Kidney (tissue), 14 donors: Measurements from ENCODE around the gene HDDC3. TPM values are rescaled to one million over a fixed set of nuclear protein-coding genes. Genes with fewer than 3 reads are reported as not detected.

Experiments
- DNase-seq, 5 donors: peaks; one replicate each; pipeline ENCODE4 v3.0.0-alpha.2; 2013 to 2020
- FAIRE-seq: peaks from 2 replicates; lab custom pipeline; 2012; peaks lifted over from hg19 to GRCh38; lab: Jason Lieb, UNC
- H3K27ac ChIP-seq, 2 donors: one replicate each; pipeline ENCODE4 v1.7.0; 2013; ENCODE audit warnings: low read depth in 2 of 2, low read length in 2 of 2, inconsistent platforms in 1 of 2
- H3K27me3 ChIP-seq: one replicate; pipeline ENCODE4 v1.7.1; 2013; ENCODE audit warnings: low read length, inconsistent platforms; ENCODE audit not compliant: control insufficient read depth, insufficient read depth
- H3K36me3 ChIP-seq, 3 donors: one replicate each; pipeline versions ENCODE4 v1.7.0 to v1.7.1; 2013; ENCODE audit warnings: low read length in 3 of 3, control low read depth in 1 of 3, inconsistent platforms in 1 of 3; ENCODE audit not compliant: insufficient read depth in 3 of 3, control insufficient read depth in 2 of 3
- H3K4me1 ChIP-seq, 3 donors: one replicate each; pipeline versions ENCODE4 v1.7.0 to v1.7.1; 2013; ENCODE audit warnings: low read length in 3 of 3, inconsistent platforms in 1 of 3, low read depth in 1 of 3; ENCODE audit not compliant: control insufficient read depth in 2 of 3, insufficient read depth in 2 of 3
- H3K4me3 ChIP-seq, 3 donors: one replicate each; pipeline versions ENCODE4 v1.7.0 to v1.8.1; 2013; ENCODE audit warnings: low read length in 3 of 3, control low read depth in 1 of 3, inconsistent platforms in 1 of 3
- H3K9ac ChIP-seq, 3 donors: one replicate each; pipeline versions ENCODE4 v1.7.0 to v1.7.1; 2013; ENCODE audit warnings: low read length in 3 of 3, control low read depth in 1 of 3, inconsistent platforms in 1 of 3
- H3K9me3 ChIP-seq, 3 donors: one replicate each; pipeline versions ENCODE4 v1.7.0 to v1.7.1; 2013; ENCODE audit warnings: low read length in 3 of 3, control low read depth in 1 of 3, inconsistent platforms in 1 of 3; ENCODE audit not compliant: control insufficient read depth in 2 of 3, insufficient read depth in 1 of 3
- intact Hi-C: fragments of 100-400 bp; cut with DNase I; formaldehyde crosslinking; loops from one replicate; pipeline ENCODE4 v1.11.1; 2022
- polyA plus RNA-seq: library from polyadenylated mRNA; stranded (reverse); fragments of 350-450 nt; fragmentation: Illumina TruSeq; extraction: RNeasy Lipid Tissue Mini Kit (QIAGEN cat#74804); gene quantifications from one replicate; pipeline ENCODE4 v1.2.3, GENCODE V29; 2014; ENCODE audit warnings: low read depth, low replicate concordance; ENCODE audit not compliant: insufficient read depth
- total RNA-seq: library from RNA; stranded (reverse); fragmentation: NEBNext Ultra II Directional; extraction: Animal tissue kit (Norgen Biotek cat#: 25700); gene quantifications from one replicate; pipeline ENCODE4 v1.2.1, GENCODE V29; 2021
- TF ChIP-seq, protein P1 (sequence below): IDR thresholded peaks from 3 replicates; pipeline ENCODE4 v1.5.1; 2012; ENCODE audit warnings: mild to moderate bottlenecking, moderate library complexity, borderline replicate concordance; ENCODE audit not compliant: insufficient read depth; ENCODE audit errors: extremely low read depth
- donor health status: control.
- donor health status: control.
- donor health status: control.
- donor health status: control.
- donor health status: control.
- donor health status: DM: yes; HTN: yes; CAD: no.
- donor health status: Normal renal cell carcinoma (clear cell type).

Gene HDDC3
- total and polyA plus RNA-seq, 2 donors from 2014 or later = 15.5 to 47.3 TPM

DNA sequence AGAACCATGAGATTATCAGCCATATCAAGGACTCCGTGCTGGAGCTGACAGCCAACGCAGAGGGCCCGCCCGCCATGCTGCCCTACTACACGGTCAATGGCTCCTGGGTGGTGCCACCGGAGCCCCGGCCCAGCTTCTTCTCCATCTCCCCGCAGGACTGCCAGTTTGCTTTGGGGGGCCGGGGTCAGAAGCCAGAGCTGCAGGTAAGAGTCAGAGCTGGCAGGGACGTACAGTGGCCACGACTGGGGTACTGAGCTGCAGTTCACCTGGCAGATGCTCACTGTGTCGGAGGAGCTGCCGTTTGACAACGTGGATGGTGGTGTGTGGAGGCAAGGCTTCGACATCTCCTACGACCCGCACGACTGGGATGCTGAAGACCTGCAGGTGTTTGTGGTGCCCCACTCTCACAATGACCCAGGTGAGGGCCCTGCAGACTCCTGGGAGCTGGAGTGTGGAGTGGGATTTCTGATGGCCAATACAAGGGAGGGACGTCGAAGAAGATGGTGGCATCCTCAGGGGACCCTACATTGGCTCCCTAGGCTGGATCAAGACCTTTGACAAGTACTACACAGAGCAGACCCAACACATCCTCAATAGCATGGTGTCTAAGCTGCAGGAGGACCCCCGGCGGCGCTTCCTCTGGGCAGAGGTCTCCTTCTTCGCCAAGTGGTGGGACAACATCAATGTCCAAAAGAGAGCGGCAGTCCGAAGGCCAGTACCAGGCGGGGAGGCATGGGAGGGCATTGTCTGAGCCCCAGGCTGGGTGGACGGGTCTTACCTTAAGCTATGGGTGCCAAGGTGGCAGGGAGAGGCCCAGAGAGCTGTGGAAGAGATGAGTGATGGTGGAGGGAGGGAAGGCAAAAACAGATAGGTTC, 26.8 kb downstream of the HDDC3 start:
- Histone ChIP-seq H3K27me3 (no peaks in the 10 kb centered on the region), H3K27ac (no peak overlapping the region), H3K36me3 (peaks cover 0 to 42% (median 37%) of the 10 kb centered on the region in 3 donors), H3K9me3 (no peaks in the 10 kb centered on the region), H3K4me1 (peaks cover 0 to 13% (median 13%) of the 10 kb centered on the region in 3 donors), H3K9ac (no peak overlapping the region), H3K4me3 (no peak overlapping the region)
- DNase-seq (peak in 1 of 5 donors; percentile 67), FAIRE-seq (no peak)
- TF ChIP-seq, protein P1, sequence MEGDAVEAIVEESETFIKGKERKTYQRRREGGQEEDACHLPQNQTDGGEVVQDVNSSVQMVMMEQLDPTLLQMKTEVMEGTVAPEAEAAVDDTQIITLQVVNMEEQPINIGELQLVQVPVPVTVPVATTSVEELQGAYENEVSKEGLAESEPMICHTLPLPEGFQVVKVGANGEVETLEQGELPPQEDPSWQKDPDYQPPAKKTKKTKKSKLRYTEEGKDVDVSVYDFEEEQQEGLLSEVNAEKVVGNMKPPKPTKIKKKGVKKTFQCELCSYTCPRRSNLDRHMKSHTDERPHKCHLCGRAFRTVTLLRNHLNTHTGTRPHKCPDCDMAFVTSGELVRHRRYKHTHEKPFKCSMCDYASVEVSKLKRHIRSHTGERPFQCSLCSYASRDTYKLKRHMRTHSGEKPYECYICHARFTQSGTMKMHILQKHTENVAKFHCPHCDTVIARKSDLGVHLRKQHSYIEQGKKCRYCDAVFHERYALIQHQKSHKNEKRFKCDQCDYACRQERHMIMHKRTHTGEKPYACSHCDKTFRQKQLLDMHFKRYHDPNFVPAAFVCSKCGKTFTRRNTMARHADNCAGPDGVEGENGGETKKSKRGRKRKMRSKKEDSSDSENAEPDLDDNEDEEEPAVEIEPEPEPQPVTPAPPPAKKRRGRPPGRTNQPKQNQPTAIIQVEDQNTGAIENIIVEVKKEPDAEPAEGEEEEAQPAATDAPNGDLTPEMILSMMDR = no peak
- intact Hi-C loops = no loop called here

DNA sequence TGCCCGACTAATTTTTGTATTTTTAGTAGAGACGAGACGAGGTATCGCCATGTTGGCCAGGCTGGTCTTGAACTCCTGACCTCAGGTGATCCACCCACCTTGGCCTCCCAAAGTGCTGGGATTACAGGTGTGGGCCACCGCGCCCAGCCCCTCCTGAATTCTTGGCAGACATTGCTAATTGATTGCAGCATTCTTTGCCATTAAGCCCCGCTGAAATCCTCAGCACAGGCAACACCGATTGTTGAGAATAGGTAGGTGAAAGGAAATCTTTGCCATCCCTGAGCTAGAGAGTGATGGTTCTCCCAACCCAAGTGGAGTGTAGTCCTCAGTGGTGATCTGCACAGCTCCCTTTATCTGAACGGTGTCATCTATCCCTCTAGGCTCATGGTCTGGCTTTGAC, 27.6 kb downstream of the HDDC3 start:
- FAIRE-seq (no peak), DNase-seq (peak in 1 of 5 donors; percentile 12)
- Histone ChIP-seq H3K4me3 (no peak overlapping the region), H3K36me3 (peaks cover 0 to 35% (median 30%) of the 10 kb centered on the region in 3 donors), H3K27me3 (no peaks in the 10 kb centered on the region), H3K27ac (no peak overlapping the region), H3K4me1 (peaks cover 0 to 13% (median 13%) of the 10 kb centered on the region in 3 donors), H3K9me3 (no peaks in the 10 kb centered on the region), H3K9ac (no peak overlapping the region)
- TF ChIP-seq, protein P1 = no peak
- intact Hi-C loops = no loop called here

DNA sequence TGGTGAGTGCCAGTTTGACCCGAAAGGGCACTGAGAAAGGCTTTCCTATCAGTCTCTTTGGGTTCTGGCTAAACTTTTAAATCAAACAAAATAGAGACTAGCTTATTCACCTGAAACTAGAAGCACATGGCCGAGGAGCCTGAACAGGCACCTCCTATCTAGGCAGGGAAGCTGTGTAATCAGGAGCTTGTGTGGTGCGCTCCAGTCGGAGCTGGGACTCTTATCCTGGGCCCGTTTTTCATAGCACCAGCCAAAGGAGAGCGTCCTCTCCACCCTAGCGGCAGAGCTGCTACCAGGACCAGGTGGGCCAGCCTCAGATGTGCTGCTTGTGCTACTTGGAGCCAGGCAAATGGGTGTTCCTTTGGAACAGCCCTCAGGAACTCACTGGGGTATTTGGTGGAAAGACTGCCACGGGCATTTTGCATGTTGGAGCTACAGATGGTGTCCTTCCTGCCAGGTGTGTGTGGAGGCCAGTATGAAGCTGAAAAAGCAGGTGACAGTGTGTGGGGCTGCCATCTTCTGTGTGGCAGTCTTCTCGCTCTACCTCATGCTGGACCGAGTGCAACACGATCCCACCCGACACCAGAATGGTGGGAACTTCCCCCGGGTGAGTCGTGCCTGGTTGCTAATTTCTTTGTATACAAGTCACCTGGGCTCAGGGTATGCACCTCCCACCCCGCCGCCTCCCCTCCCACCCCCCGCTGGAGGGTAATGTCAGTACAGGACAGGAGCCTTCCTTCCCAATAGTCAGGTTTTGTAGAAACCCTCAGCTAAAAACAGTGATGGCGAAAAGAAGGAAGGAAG, 28.4 kb downstream of the HDDC3 start:
- Histone ChIP-seq H3K9ac (peak overlapping the region in 2 of 3 donors; percentile 80 to 94), H3K36me3 (peaks cover 0 to 31% (median 28%) of the 10 kb centered on the region in 3 donors), H3K27me3 (no peaks in the 10 kb centered on the region), H3K9me3 (no peaks in the 10 kb centered on the region), H3K4me1 (peaks cover 0 to 13% (median 13%) of the 10 kb centered on the region in 3 donors), H3K4me3 (peak overlapping the region; percentile 57 to 75 (median 74)), H3K27ac (peak overlapping the region; percentile 76 to 88)
- FAIRE-seq (no peak), DNase-seq (peak; percentile 54 to 74 (median 59))
- TF ChIP-seq, protein P1 = peak; percentile 5
- intact Hi-C loops = no loop called here
